ENCODE results near the gene TMEM242.

The TMEM242 gene

DNA sequence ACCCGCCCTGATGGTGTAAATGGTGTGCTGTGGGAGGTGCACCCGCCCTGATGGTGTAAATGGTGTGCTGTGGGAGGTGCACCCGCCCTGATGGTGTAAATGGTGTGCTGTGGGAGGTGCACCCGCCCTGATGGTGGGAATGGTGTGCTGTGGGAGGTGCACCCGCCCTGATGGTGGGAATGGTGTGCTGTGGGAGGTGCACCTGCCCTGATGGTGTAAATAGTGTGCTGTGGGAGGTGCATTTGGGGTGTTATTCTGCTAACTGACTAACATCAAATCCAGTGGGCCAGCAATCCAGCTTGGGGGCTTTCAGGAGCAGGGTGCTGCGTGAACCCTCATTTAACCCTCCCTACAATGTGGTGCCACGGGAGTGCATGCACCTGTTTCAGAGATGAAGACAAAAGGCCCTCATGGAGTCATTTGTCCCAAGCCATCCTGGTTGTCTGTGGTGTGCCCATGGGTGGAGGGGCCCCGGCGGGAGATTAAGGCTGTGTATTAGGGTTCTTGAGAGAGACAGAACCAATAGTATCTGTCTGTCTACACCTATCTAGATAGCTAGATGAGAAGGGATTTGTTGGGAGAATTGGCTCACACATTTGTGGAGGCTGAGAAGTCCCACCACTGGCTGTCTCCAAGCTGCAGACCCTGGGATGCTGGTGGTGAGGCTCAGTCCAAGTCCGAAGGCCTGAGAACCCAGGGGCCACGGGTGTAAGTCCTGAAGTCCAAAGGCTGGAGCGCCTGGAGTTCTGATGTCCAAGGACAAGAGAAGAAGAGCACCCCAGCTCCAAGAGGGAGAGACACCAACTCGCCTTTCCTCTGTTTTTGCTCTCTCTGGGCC is 39.2 kb downstream of the TMEM242 start:
- Histone ChIP-seq H3K9ac (ENCODE audit: low read length in 5 of 5) (no peak overlapping the region), H3K9me3 (ENCODE audit: control insufficient read depth in 5 of 5, low read length in 5 of 5) (no peaks in the 10 kb centered on the region), H3K27ac (ENCODE audit: low read depth, low read length) (no peak overlapping the region), H3K4me1 (ENCODE audit: control insufficient read depth in 5 of 5, insufficient read depth in 5 of 5, low read length in 5 of 5) (peaks cover 0 to 3% (median 0%) of the 10 kb centered on the region in 5 donors), H3K36me3 (ENCODE audit: control insufficient read depth in 5 of 5, insufficient read depth in 5 of 5, low read length in 5 of 5) (peaks cover 0 to 9% (median 7%) of the 10 kb centered on the region in 5 donors), H3K4me3 (ENCODE audit: low read depth in 1 of 5, low read length in 5 of 5) (no peak overlapping the region), H3K27me3 (ENCODE audit: control insufficient read depth in 5 of 5, insufficient read depth in 4 of 5, low read length in 5 of 5) (no peaks in the 10 kb centered on the region)

DNA sequence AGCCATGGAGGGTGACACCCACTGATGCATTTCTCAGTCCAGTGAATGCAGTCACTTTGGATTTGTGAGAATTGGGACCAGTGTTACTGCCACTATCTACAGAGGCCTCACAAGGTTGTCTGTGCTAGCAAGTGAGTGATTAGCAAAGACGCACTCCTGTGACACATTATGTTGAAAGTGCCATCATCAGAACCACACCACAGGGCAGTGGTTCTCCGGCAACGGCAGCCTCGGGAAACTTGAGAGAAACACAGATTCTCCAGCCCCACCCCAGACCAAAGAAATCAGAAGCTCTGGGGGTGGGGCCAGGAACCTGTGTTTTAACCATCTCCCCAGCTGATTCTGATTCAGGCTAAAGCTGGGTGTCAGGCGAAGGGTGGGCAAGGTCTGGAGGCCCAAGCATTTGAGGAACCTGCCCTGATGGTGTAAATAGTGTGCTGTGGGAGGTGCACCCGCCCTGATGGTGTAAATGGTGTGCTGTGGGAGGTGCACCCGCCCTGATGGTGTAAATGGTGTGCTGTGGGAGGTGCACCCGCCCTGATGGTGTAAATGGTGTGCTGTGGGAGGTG is 39.9 kb downstream of the TMEM242 start:
- H3K36me3 ChIP-seq (ENCODE audit: control insufficient read depth in 5 of 5, insufficient read depth in 5 of 5, low read length in 5 of 5): peaks cover 0 to 5% (median 4%) of the 10 kb centered on the region in 5 donors
- no peak overlapping the region for H3K27ac ChIP-seq (ENCODE audit: low read depth, low read length)
- H3K9ac ChIP-seq (ENCODE audit: low read length in 5 of 5): no peak overlapping the region
- H3K27me3 ChIP-seq (ENCODE audit: control insufficient read depth in 5 of 5, insufficient read depth in 4 of 5, low read length in 5 of 5): no peaks in the 10 kb centered on the region
- no peaks in the 10 kb centered on the region for H3K9me3 ChIP-seq (ENCODE audit: control insufficient read depth in 5 of 5, low read length in 5 of 5)
- no peak overlapping the region for H3K4me3 ChIP-seq (ENCODE audit: low read depth in 1 of 5, low read length in 5 of 5)
- peaks cover 0 to 3% (median 0%) of the 10 kb centered on the region in 5 donors for H3K4me1 ChIP-seq (ENCODE audit: control insufficient read depth in 5 of 5, insufficient read depth in 5 of 5, low read length in 5 of 5)

DNA sequence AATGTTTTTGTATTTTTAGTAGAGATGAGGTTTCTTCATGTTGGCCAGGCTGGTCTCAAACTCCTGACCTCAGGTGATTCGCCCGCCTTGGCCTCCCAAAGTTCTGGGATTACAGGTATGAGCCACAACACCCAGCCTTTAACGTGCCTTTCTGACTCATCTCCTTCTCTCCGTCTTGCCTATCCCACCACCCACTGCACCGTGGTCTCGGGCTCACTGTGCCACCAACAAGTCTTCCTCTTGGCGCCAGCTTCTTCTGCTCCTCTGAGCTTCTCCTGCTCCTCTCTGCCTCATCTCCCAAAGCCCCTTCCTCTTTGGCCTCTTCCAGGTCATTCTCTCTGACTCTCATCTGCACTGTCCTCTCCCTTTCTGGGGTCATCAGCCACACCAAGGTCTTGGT is 41.0 kb downstream of the TMEM242 start:
- Histone ChIP-seq H3K9me3 (ENCODE audit: control insufficient read depth in 5 of 5, low read length in 5 of 5) (no peaks in the 10 kb centered on the region), H3K9ac (ENCODE audit: low read length in 5 of 5) (no peak overlapping the region), H3K36me3 (ENCODE audit: control insufficient read depth in 5 of 5, insufficient read depth in 5 of 5, low read length in 5 of 5) (no peaks in the 10 kb centered on the region), H3K4me3 (ENCODE audit: low read depth in 1 of 5, low read length in 5 of 5) (no peak overlapping the region), H3K27ac (ENCODE audit: low read depth, low read length) (no peak overlapping the region), H3K4me1 (ENCODE audit: control insufficient read depth in 5 of 5, insufficient read depth in 5 of 5, low read length in 5 of 5) (peaks cover 0 to 3% (median 0%) of the 10 kb centered on the region in 5 donors), H3K27me3 (ENCODE audit: control insufficient read depth in 5 of 5, insufficient read depth in 4 of 5, low read length in 5 of 5) (no peaks in the 10 kb centered on the region)

DNA sequence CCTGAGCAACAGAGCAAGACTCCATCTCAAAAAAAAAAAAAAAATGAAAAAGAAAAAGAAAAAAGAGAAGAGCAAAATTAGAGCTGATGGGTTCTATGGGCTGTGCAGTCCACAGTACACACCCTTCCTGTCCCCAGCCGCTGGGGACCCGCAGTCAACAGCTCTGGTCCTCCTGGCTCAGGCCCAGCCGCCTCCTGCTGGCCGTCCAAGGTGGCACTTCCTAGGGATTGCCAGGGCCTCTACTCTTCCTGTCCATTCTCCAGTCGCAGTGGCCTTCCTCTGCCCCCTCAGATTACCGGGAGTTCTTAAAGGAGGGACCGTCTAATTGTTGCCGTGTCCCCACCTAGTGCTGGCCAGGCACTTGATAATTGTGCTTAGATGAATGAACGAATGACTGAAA is 41.7 kb downstream of the TMEM242 start:
- Histone ChIP-seq H3K9ac (ENCODE audit: low read length in 5 of 5) (no peak overlapping the region), H3K4me1 (ENCODE audit: control insufficient read depth in 5 of 5, insufficient read depth in 5 of 5, low read length in 5 of 5) (peaks cover 0 to 3% (median 0%) of the 10 kb centered on the region in 5 donors), H3K36me3 (ENCODE audit: control insufficient read depth in 5 of 5, insufficient read depth in 5 of 5, low read length in 5 of 5) (no peaks in the 10 kb centered on the region), H3K27ac (ENCODE audit: low read depth, low read length) (no peak overlapping the region), H3K9me3 (ENCODE audit: control insufficient read depth in 5 of 5, low read length in 5 of 5) (no peaks in the 10 kb centered on the region), H3K27me3 (ENCODE audit: control insufficient read depth in 5 of 5, insufficient read depth in 4 of 5, low read length in 5 of 5) (no peaks in the 10 kb centered on the region), H3K4me3 (ENCODE audit: low read depth in 1 of 5, low read length in 5 of 5) (no peak overlapping the region)

DNA sequence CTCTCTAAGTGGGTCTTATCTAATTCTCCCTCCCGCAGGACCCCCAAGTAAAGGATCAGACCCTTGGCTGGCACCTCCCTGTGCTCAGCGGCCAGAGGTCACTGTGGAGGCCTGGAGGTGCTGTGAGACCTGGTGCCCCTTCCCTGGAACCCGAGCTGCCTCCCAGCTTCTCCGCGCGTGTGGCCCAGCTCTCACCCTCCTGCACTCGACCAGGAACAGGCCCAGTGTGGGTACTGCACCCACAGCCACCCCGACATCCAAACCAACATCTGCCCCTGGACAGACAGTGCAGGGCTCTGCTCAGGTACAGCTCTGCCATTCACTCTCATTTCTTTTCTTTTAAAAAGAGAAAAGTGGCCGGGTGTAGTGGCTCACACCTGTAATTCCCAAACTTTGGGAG is 42.4 kb downstream of the TMEM242 start:
- no peaks in the 10 kb centered on the region for H3K27me3 ChIP-seq (ENCODE audit: control insufficient read depth in 5 of 5, insufficient read depth in 4 of 5, low read length in 5 of 5)
- no peak overlapping the region for H3K4me3 ChIP-seq (ENCODE audit: low read depth in 1 of 5, low read length in 5 of 5)
- H3K9me3 ChIP-seq (ENCODE audit: control insufficient read depth in 5 of 5, low read length in 5 of 5): no peaks in the 10 kb centered on the region
- no peak overlapping the region for H3K27ac ChIP-seq (ENCODE audit: low read depth, low read length)
- no peak overlapping the region for H3K9ac ChIP-seq (ENCODE audit: low read length in 5 of 5)
- no peaks in the 10 kb centered on the region for H3K36me3 ChIP-seq (ENCODE audit: control insufficient read depth in 5 of 5, insufficient read depth in 5 of 5, low read length in 5 of 5)
- peaks cover 0 to 3% (median 0%) of the 10 kb centered on the region in 5 donors for H3K4me1 ChIP-seq (ENCODE audit: control insufficient read depth in 5 of 5, insufficient read depth in 5 of 5, low read length in 5 of 5)

DNA sequence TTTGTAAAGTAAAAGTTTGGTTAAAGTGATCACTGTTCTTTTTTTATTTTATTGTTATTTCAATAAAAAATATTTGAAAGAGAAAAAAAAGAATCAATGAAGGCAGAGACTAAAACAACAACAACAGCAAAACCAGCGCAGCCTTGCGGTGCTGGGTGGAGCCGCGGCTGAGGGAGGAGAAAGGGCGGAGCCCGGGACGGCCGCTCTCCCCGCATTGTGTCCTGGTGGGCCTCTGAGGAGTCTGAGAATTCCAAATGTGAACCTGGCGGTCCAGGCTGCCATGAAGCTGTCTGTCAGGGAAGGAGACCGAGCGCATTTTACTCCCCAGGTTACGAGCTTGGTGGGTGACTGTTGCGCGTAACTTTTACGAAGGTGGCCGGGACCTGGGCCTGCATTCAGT is 43.2 kb downstream of the TMEM242 start:
- peaks cover 0 to 6% (median 3%) of the 10 kb centered on the region in 5 donors for H3K4me1 ChIP-seq (ENCODE audit: control insufficient read depth in 5 of 5, insufficient read depth in 5 of 5, low read length in 5 of 5)
- no peaks in the 10 kb centered on the region for H3K9me3 ChIP-seq (ENCODE audit: control insufficient read depth in 5 of 5, low read length in 5 of 5)
- no peak overlapping the region for H3K27ac ChIP-seq (ENCODE audit: low read depth, low read length)
- H3K27me3 ChIP-seq (ENCODE audit: control insufficient read depth in 5 of 5, insufficient read depth in 4 of 5, low read length in 5 of 5): no peaks in the 10 kb centered on the region
- no peaks in the 10 kb centered on the region for H3K36me3 ChIP-seq (ENCODE audit: control insufficient read depth in 5 of 5, insufficient read depth in 5 of 5, low read length in 5 of 5)
- H3K4me3 ChIP-seq (ENCODE audit: low read depth in 1 of 5, low read length in 5 of 5): no peak overlapping the region
- no peak overlapping the region for H3K9ac ChIP-seq (ENCODE audit: low read length in 5 of 5)

DNA sequence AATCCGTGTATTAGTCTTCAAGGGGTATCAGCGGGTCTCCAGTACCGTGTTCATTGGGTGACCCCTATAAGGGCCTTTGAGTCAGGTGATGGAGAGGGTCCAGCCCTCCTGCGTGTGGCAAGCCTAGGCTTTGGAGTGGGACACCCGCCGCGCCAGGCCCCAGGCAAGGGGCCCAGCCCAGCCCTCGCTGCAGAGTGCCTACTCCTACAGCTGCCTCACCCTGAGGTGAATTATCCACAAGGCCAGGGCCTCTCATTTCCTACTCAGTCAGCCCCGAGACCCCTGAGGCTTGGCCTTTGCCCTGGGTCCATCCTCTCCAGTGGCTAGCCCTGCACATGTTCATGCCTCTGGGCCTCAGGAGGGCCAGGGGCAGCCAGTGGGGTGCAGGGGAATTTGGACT is 45.1 kb downstream of the TMEM242 start:
- H3K9me3 ChIP-seq (ENCODE audit: control insufficient read depth in 5 of 5, low read length in 5 of 5): no peaks in the 10 kb centered on the region
- no peak overlapping the region for H3K9ac ChIP-seq (ENCODE audit: low read length in 5 of 5)
- H3K27me3 ChIP-seq (ENCODE audit: control insufficient read depth in 5 of 5, insufficient read depth in 4 of 5, low read length in 5 of 5): no peaks in the 10 kb centered on the region
- H3K36me3 ChIP-seq (ENCODE audit: control insufficient read depth in 5 of 5, insufficient read depth in 5 of 5, low read length in 5 of 5): no peaks in the 10 kb centered on the region
- H3K4me3 ChIP-seq (ENCODE audit: low read depth in 1 of 5, low read length in 5 of 5): no peak overlapping the region
- no peak overlapping the region for H3K27ac ChIP-seq (ENCODE audit: low read depth, low read length)
- H3K4me1 ChIP-seq (ENCODE audit: control insufficient read depth in 5 of 5, insufficient read depth in 5 of 5, low read length in 5 of 5): peaks cover 0 to 19% (median 14%) of the 10 kb centered on the region in 5 donors

DNA sequence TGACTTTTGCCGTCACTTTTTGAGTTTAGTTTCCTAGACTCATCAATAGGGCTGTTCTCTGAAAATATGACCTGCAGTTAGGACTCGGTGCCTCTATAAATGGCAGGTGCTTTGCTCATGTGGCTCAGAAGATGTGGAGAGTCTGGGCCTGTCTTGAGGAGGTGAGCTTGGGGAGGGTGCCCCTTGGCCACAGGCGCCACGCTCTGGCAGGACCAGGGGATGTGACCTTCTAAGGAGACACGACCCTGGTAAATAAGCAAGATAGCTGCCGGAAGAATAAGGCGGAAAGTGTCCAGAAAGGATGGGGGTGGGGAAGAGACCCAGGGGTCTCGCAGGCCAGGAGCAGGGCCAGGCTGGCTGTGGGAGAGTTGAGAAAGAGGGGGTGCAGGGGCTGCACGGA is 46.6 kb downstream of the TMEM242 start:
- H3K9ac ChIP-seq (ENCODE audit: low read length in 5 of 5): no peak overlapping the region
- H3K27me3 ChIP-seq (ENCODE audit: control insufficient read depth in 5 of 5, insufficient read depth in 4 of 5, low read length in 5 of 5): no peaks in the 10 kb centered on the region
- no peak overlapping the region for H3K27ac ChIP-seq (ENCODE audit: low read depth, low read length)
- no peak overlapping the region for H3K4me3 ChIP-seq (ENCODE audit: low read depth in 1 of 5, low read length in 5 of 5)
- no peaks in the 10 kb centered on the region for H3K9me3 ChIP-seq (ENCODE audit: control insufficient read depth in 5 of 5, low read length in 5 of 5)
- H3K36me3 ChIP-seq (ENCODE audit: control insufficient read depth in 5 of 5, insufficient read depth in 5 of 5, low read length in 5 of 5): no peaks in the 10 kb centered on the region
- peaks cover 0 to 27% (median 19%) of the 10 kb centered on the region in 5 donors for H3K4me1 ChIP-seq (ENCODE audit: control insufficient read depth in 5 of 5, insufficient read depth in 5 of 5, low read length in 5 of 5)

DNA sequence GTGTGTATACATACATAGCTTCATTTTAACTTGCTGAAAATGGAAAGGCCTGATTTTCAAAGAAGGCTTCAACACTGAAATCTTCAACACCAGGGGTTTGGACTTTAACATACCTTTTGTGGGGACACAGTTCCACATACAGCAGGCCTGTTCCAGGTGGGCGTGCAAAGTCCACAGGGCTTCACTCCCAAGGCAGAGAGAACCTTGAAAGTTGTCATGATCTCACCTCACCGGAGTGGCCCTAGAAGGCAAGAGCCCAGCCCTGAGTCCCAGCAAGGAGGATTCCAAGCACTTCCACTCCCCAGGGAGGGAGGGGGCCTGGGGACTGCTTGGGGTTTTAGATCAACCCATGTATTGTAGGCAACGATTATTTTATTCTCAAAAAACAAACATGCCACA is 47.2 kb downstream of the TMEM242 start:
- Histone ChIP-seq H3K36me3 (ENCODE audit: control insufficient read depth in 5 of 5, insufficient read depth in 5 of 5, low read length in 5 of 5) (no peaks in the 10 kb centered on the region), H3K27ac (ENCODE audit: low read depth, low read length) (no peak overlapping the region), H3K4me3 (ENCODE audit: low read depth in 1 of 5, low read length in 5 of 5) (no peak overlapping the region), H3K9ac (ENCODE audit: low read length in 5 of 5) (no peak overlapping the region), H3K9me3 (ENCODE audit: control insufficient read depth in 5 of 5, low read length in 5 of 5) (no peaks in the 10 kb centered on the region), H3K27me3 (ENCODE audit: control insufficient read depth in 5 of 5, insufficient read depth in 4 of 5, low read length in 5 of 5) (no peaks in the 10 kb centered on the region), H3K4me1 (ENCODE audit: control insufficient read depth in 5 of 5, insufficient read depth in 5 of 5, low read length in 5 of 5) (peaks cover 0 to 29% (median 19%) of the 10 kb centered on the region in 5 donors)

DNA sequence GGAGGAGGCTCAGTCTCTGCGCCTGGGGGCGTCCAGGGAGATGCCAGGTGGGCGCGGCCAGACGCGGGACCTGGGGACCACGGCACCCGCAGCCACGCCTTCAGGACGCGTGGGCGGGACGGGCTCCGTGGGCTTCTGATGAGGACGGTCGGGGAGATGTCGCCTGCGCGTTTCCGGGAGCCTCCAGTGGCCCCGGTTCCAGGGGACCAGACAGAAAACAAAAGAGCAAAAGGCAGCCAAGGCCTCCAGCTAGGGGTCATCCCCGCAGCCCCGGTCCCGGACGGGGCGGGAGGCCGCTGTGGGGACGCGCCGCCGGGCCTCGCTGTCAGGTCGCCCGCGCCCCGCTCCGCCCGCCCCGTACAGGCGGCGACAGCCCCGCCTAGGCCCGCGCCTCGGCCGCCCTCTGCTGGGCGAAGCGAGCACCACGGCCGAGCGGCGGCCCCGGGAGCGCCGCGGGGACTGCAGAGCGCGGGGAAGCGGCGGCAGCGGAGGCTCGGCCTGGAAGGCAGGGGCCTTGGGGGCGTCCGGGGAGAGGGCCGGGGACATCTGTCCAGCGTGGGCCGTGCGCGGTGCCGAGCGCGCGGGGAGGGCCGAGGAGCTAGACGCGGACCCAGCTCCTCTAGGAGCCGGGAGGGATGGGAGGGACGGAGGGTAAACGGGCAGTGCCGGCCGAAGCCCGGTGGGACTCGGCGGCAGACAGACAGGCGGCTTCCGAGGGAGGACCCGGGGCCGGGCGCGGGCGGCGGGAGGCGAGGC is 48.7 kb downstream of the TMEM242 start:
- no peaks in the 10 kb centered on the region for H3K9me3 ChIP-seq (ENCODE audit: control insufficient read depth in 5 of 5, low read length in 5 of 5)
- no peaks in the 10 kb centered on the region for H3K36me3 ChIP-seq (ENCODE audit: control insufficient read depth in 5 of 5, insufficient read depth in 5 of 5, low read length in 5 of 5)
- peak overlapping the region; percentile 4 to 81 (median 69) for H3K9ac ChIP-seq (ENCODE audit: low read length in 5 of 5)
- H3K4me1 ChIP-seq (ENCODE audit: control insufficient read depth in 5 of 5, insufficient read depth in 5 of 5, low read length in 5 of 5): peaks cover 0 to 33% (median 22%) of the 10 kb centered on the region in 5 donors
- peak overlapping the region; percentile 41 for H3K27ac ChIP-seq (ENCODE audit: low read depth, low read length)
- peak overlapping the region in 4 of 5 donors; percentile 58 to 72 (median 70) for H3K4me3 ChIP-seq (ENCODE audit: low read depth in 1 of 5, low read length in 5 of 5)
- no peaks in the 10 kb centered on the region for H3K27me3 ChIP-seq (ENCODE audit: control insufficient read depth in 5 of 5, insufficient read depth in 4 of 5, low read length in 5 of 5)
